Measurements from ENCODE around the gene MICAL3. TPM values are rescaled to one million over a fixed set of nuclear protein-coding genes. Genes with fewer than 3 reads are reported as not detected.

The MICAL3 gene
- total RNA-seq, 1 donor from 2014 or later: 31.2 TPM

GRCh38 chr22:17833489-17833888 is 190.9 kb downstream of the MICAL3 start:
- no peak for ATAC-seq
- H3K27me3 ChIP-seq: no peaks in the 10 kb centered on the region
- H3K4me1 ChIP-seq: peaks cover 3% of the 10 kb centered on the region
- intact Hi-C loops (cut with DNase I): no loop called here
- no peak for TF ChIP-seq CTCF (IDR thresholded peaks at IDR 0.05)
- no peaks in the 10 kb centered on the region for H3K36me3 ChIP-seq
- DNase-seq: no peak
- no peak overlapping the region for H3K4me3 ChIP-seq
- no peak overlapping the region for H3K27ac ChIP-seq
- H3K9me3 ChIP-seq: no peaks in the 10 kb centered on the region

GRCh38 chr22:17832665-17833064 is 191.7 kb downstream of the MICAL3 start:
- DNase-seq (no peak), ATAC-seq (no peak)
- intact Hi-C loops (cut with DNase I): no loop called here
- Histone ChIP-seq H3K4me3 (no peak overlapping the region), H3K36me3 (no peaks in the 10 kb centered on the region), H3K27ac (no peak overlapping the region), H3K4me1 (peaks cover 3% of the 10 kb centered on the region), H3K27me3 (no peaks in the 10 kb centered on the region), H3K9me3 (no peaks in the 10 kb centered on the region)
- no peak for TF ChIP-seq CTCF (IDR thresholded peaks at IDR 0.05)

GRCh38 chr22:17831501-17832251 is 192.7 kb downstream of the MICAL3 start:
- H3K4me3 ChIP-seq: no peak overlapping the region
- DNase-seq (no peak), ATAC-seq (no peak)
- peaks cover 3% of the 10 kb centered on the region for H3K4me1 ChIP-seq
- no peaks in the 10 kb centered on the region for H3K9me3 ChIP-seq
- no peak overlapping the region for H3K27ac ChIP-seq
- no peaks in the 10 kb centered on the region for H3K36me3 ChIP-seq
- H3K27me3 ChIP-seq: no peaks in the 10 kb centered on the region
- intact Hi-C loops (cut with DNase I): no loop called here
- TF ChIP-seq CTCF (IDR thresholded peaks at IDR 0.05): no peak

GRCh38 chr22:17830043-17830961 is 194.1 kb downstream of the MICAL3 start:
- peak; percentile 97 for ATAC-seq
- Histone ChIP-seq H3K9me3 (no peaks in the 10 kb centered on the region), H3K36me3 (no peaks in the 10 kb centered on the region), H3K27ac (no peak overlapping the region), H3K4me3 (no peak overlapping the region), H3K27me3 (no peaks in the 10 kb centered on the region), H3K4me1 (peaks cover 3% of the 10 kb centered on the region)
- peak; percentile 100 for TF ChIP-seq CTCF (IDR thresholded peaks at IDR 0.05)
- intact Hi-C loops (cut with DNase I): no loop called here
- DNase-seq: peak; percentile 88

GRCh38 chr22:17829695-17830042 is 194.7 kb downstream of the MICAL3 start:
- no peak for TF ChIP-seq CTCF (IDR thresholded peaks at IDR 0.05)
- intact Hi-C loops (cut with DNase I): loop anchor here (5.0 kb wide), 1 partner anchor 248 kb away; the partner anchor contains the start of gene PEX26
- Histone ChIP-seq H3K27me3 (no peaks in the 10 kb centered on the region), H3K36me3 (no peaks in the 10 kb centered on the region), H3K4me3 (no peak overlapping the region), H3K27ac (no peak overlapping the region), H3K4me1 (peaks cover 3% of the 10 kb centered on the region), H3K9me3 (no peaks in the 10 kb centered on the region)
- DNase-seq (no peak), ATAC-seq (no peak)

All from upper lobe of right lung (tissue), 1 donor.